ENCODE measurements around the gene HOXA6. TPM values are rescaled to one million over a fixed set of nuclear protein-coding genes. Genes with fewer than 3 reads are reported as not detected.

HOXA6 gene
- total RNA-seq, 1 experiment from 2014 or later = not detected

DNA sequence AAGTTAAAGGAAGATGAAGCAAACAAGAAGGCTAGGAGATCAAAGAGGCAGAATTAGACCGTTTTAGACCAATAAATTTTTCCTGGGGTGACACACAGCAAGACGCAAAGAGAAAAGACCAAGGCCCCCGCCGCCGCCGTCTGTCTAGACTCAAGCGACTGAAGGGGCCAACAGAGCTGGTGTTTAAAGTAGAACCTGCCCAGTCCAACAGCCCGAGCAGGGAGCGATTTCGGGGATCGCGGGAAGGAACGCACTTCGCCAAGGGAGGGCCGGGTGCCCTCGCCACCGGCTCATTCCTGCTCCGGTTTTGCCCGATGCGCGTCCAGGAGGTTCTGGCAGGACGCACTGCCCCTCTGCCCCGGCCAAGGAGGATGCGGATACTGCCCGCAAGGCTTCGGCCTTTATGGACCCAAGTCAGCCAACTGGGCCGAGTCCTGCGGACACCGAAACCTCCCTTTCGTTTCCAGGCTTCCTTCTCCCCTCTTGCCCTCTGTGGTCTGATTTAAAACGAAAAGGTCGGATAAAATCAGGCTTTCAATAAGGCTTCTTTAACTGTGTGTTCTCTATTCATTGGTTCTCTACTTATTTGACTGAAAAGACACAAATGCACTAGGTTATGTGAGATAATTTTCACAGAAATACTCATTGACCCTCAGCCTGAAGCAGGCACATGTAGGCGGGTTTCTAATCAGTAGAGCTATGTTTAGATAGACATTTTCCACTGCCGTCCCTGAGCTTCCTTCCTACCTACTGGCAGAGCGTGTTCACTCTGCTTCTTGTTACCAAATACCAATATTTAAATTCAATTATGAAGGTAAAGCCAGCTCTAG, 11.1 kb upstream of the HOXA6 start (continued):
- TF ChIP-seq AFF4 (CRISPR knock-in tag; IDR thresholded peaks at IDR 0.05; ENCODE audit: borderline replicate concordance) = no peak
- TF ChIP-seq SP1 (CRISPR knock-in tag; conservative IDR thresholded peaks at IDR 0.05) = no peak
- TF ChIP-seq FOXJ3 (CRISPR knock-in tag; IDR thresholded peaks at IDR 0.05; ENCODE audit: borderline replicate concordance) = no peak

- Mint-ChIP-seq H3K36me3 (peaks cover 3% of the 10 kb centered on the region), H3K4me1 (peaks cover 10% of the 10 kb centered on the region), H3K9me3 (no peaks in the 10 kb centered on the region), H3K27me3 (ENCODE audit: low read depth) (peaks cover 100% of the 10 kb centered on the region), H3K4me3 (no peak overlapping the region), H3K27ac (no peak overlapping the region)
- no peak for TF ChIP-seq ZNF423 (CRISPR knock-in tag; IDR thresholded peaks at IDR 0.05)
- no peak for TF ChIP-seq NR1H2 (CRISPR knock-in tag; IDR thresholded peaks at IDR 0.05)
- TF ChIP-seq, protein P1, sequence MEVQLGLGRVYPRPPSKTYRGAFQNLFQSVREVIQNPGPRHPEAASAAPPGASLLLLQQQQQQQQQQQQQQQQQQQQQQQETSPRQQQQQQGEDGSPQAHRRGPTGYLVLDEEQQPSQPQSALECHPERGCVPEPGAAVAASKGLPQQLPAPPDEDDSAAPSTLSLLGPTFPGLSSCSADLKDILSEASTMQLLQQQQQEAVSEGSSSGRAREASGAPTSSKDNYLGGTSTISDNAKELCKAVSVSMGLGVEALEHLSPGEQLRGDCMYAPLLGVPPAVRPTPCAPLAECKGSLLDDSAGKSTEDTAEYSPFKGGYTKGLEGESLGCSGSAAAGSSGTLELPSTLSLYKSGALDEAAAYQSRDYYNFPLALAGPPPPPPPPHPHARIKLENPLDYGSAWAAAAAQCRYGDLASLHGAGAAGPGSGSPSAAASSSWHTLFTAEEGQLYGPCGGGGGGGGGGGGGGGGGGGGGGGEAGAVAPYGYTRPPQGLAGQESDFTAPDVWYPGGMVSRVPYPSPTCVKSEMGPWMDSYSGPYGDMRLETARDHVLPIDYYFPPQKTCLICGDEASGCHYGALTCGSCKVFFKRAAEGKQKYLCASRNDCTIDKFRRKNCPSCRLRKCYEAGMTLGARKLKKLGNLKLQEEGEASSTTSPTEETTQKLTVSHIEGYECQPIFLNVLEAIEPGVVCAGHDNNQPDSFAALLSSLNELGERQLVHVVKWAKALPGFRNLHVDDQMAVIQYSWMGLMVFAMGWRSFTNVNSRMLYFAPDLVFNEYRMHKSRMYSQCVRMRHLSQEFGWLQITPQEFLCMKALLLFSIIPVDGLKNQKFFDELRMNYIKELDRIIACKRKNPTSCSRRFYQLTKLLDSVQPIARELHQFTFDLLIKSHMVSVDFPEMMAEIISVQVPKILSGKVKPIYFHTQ (CRISPR knock-in tag; IDR thresholded peaks at IDR 0.05) = no peak
- TF ChIP-seq, protein P2, sequence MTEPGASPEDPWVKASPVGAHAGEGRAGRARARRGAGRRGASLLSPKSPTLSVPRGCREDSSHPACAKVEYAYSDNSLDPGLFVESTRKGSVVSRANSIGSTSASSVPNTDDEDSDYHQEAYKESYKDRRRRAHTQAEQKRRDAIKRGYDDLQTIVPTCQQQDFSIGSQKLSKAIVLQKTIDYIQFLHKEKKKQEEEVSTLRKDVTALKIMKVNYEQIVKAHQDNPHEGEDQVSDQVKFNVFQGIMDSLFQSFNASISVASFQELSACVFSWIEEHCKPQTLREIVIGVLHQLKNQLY (CRISPR knock-in tag; IDR thresholded peaks at IDR 0.05) = no peak
- no peak for TF ChIP-seq ETV6 (CRISPR knock-in tag; IDR thresholded peaks at IDR 0.05)
- TF ChIP-seq, protein P3, sequence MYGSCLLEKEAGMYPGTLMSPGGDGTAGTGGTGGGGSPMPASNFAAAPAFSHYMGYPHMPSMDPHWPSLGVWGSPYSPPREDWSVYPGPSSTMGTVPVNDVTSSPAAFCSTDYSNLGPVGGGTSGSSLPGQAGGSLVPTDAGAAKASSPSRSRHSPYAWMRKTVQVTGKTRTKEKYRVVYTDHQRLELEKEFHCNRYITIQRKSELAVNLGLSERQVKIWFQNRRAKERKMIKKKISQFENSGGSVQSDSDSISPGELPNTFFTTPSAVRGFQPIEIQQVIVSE (CRISPR knock-in tag; IDR thresholded peaks at IDR 0.05; ENCODE audit: borderline replicate concordance) = no peak
- DNase-seq (ENCODE audit: low spot score) = no peak
- POLR2A ChIA-PET = interaction anchor here (0.6 kb wide), 1 partner anchor 61 kb away, joined by 3 read pairs; no protein-coding TSS in a partner anchor
- CTCF ChIA-PET = interaction anchor here (1.4 to 1.5 kb wide), 2 partner anchors 15 to 788 kb away, joined by 3 to 8 read pairs; partner anchors contain the start of gene HOXA5
- no peak for ATAC-seq
Observed at GRCh38 chr7:27157702-27158431, 10.3 kb upstream of the HOXA6 start.

- no peak overlapping the region for H3K27ac Mint-ChIP-seq
- no peak for ATAC-seq
- no peak for DNase-seq (ENCODE audit: low spot score)
- H3K36me3 Mint-ChIP-seq = peaks cover 3% of the 10 kb centered on the region
- H3K4me3 Mint-ChIP-seq = peak overlapping the region; percentile 48
- H3K27me3 Mint-ChIP-seq (ENCODE audit: low read depth) = peaks cover 100% of the 10 kb centered on the region
- ChIA-PET POLR2A (no interaction called here), CTCF (interaction anchor here (0.9 to 1.5 kb wide), 5 partner anchors 8 to 787 kb away, joined by 3 to 8 read pairs (median 3); partner anchors contain the start of genes HOXA5 and HOXA9)
- H3K9me3 Mint-ChIP-seq = no peaks in the 10 kb centered on the region
- peaks cover 10% of the 10 kb centered on the region for H3K4me1 Mint-ChIP-seq
- TF ChIP-seq FOXK1 (CRISPR knock-in tag; IDR thresholded peaks at IDR 0.05) = no peak
- TF ChIP-seq ATF1 (CRISPR knock-in tag; IDR thresholded peaks at IDR 0.05) = no peak
- TF ChIP-seq JUN (CRISPR knock-in tag; IDR thresholded peaks at IDR 0.05) = no peak
- TF ChIP-seq ZNF425 (CRISPR knock-in tag; conservative IDR thresholded peaks at IDR 0.05) = no peak
- no peak for TF ChIP-seq MXD4 (CRISPR knock-in tag; IDR thresholded peaks at IDR 0.05; ENCODE audit: borderline replicate concordance)
- no peak for TF ChIP-seq ATF3 (CRISPR knock-in tag; conservative IDR thresholded peaks at IDR 0.05)
- no peak for TF ChIP-seq ESRRA (CRISPR knock-in tag; IDR thresholded peaks at IDR 0.05; ENCODE audit: borderline replicate concordance)
- no peak for TF ChIP-seq SOX15 (CRISPR knock-in tag; IDR thresholded peaks at IDR 0.05)
- TF ChIP-seq GTF2I (CRISPR knock-in tag; conservative IDR thresholded peaks at IDR 0.05) = no peak
- no peak for TF ChIP-seq NFE2L1 (CRISPR knock-in tag; IDR thresholded peaks at IDR 0.05)
- TF ChIP-seq EMX1 (CRISPR knock-in tag; IDR thresholded peaks at IDR 0.05) = no peak
Observed at GRCh38 chr7:27156916-27157701, 9.5 kb upstream of the HOXA6 start.
